Loucy (cell line): ENCODE data around the gene PRAC2.

Source experiments
- H2AFZ ChIP-seq: fragments of 200-600 bp; sonication (generic); 2 replicates; pipeline ENCODE4 v1.6.0; 2016; ENCODE audit warnings: antibody characterized with exemption, mild to moderate bottlenecking, low read length, moderate library complexity
- H3F3A ChIP-seq: fragments of 200-600 bp; 2 replicates; pipeline ENCODE4 v1.6.0; 2016; ENCODE audit warnings: antibody characterized with exemption, low read depth, mild to moderate bottlenecking
- H3K27me3 ChIP-seq: fragments of 200-600 bp; sonication (generic); 2 replicates; pipeline ENCODE4 v1.6.1; 2014; ENCODE audit warnings: low read length, mild to moderate bottlenecking; ENCODE audit not compliant: insufficient read depth, poor library complexity, severe bottlenecking
- H3K36me3 ChIP-seq: fragments of 200-600 bp; sonication (generic); 2 replicates; pipeline ENCODE4 v1.6.1; 2016; ENCODE audit warnings: low read length; ENCODE audit not compliant: insufficient read depth
- H3K4me1 ChIP-seq: fragments of 200-600 bp; sonication (generic); 2 replicates; pipeline ENCODE4 v1.5.1; 2014; ENCODE audit warnings: low read length, mild to moderate bottlenecking; ENCODE audit not compliant: insufficient read depth, poor library complexity, severe bottlenecking
- H3K4me2 ChIP-seq: fragments of 200-600 bp; sonication (generic); 2 replicates; pipeline ENCODE4 v1.6.0; 2014; ENCODE audit warnings: antibody characterized with exemption, low read length, low read depth, mild to moderate bottlenecking; ENCODE audit not compliant: poor library complexity, severe bottlenecking
- H3K4me3 ChIP-seq: fragments of 200-600 bp; sonication (generic); 2 replicates; pipeline ENCODE4 v1.5.1; 2014; ENCODE audit warnings: low read length, mild to moderate bottlenecking, mixed read lengths; ENCODE audit not compliant: poor library complexity, severe bottlenecking
- H3K79me2 ChIP-seq: fragments of 200-600 bp; sonication (generic); 2 replicates; pipeline ENCODE4 v1.6.1; 2014; ENCODE audit warnings: low read length; ENCODE audit not compliant: insufficient read depth
- H3K9ac ChIP-seq: fragments of 200-600 bp; sonication (generic); 2 replicates; pipeline ENCODE4 v1.6.0; 2014; ENCODE audit warnings: mild to moderate bottlenecking, low read depth, low read length, moderate library complexity; ENCODE audit not compliant: poor library complexity, severe bottlenecking
- H3K9me2 ChIP-seq: fragments of 200-600 bp; sonication (generic); replicated peaks from 2 replicates; pipeline ENCODE4 v1.6.1; 2016; ENCODE audit warnings: low read depth, low read length, mixed read lengths
- H3K9me3 ChIP-seq: fragments of 200-600 bp; sonication (generic); 2 replicates; pipeline ENCODE4 v1.6.1; 2014; ENCODE audit warnings: mild to moderate bottlenecking, antibody characterized with exemption, low read length, low read depth; ENCODE audit not compliant: insufficient read depth
- H4K20me1 ChIP-seq: fragments of 200-600 bp; sonication (generic); 2 replicates; pipeline ENCODE4 v1.6.0; 2014; ENCODE audit warnings: antibody characterized with exemption, low read length, mild to moderate bottlenecking; ENCODE audit not compliant: insufficient read depth, poor library complexity, severe bottlenecking
- CTCF ChIP-seq: fragments of 200-600 bp; sonication (generic); conservative IDR thresholded peaks from 2 replicates; pipeline ENCODE4 v1.5.1; 2014; ENCODE audit warnings: mild to moderate bottlenecking, antibody characterized with exemption, low read length
- EZH2phosphoT487 ChIP-seq: fragments of 200-600 bp; IDR thresholded peaks from 2 replicates; pipeline ENCODE4 v1.6.1; 2018; ENCODE audit warnings: antibody characterized with exemption, mild to moderate bottlenecking, moderate library complexity, borderline replicate concordance

Gene PRAC2

DNA sequence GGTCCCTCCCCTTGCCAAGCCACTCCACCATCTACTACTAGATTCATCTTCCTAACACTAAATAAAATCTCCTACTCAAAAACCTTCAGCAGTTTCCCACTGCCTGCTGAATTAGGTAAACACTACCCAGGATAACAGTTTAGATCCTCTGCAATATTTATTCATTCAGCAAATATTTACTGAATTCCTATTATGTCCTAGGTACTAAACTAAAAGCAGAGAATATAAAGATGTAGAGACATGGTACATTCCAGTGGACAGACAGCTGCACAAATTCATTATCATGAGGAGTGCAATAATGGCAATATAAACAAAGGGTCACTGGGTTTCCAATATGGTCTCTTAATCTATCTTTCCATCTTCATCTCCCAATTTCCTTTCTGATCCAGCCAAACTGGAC is 36.3 kb downstream of the PRAC2 start:
- H3F3A ChIP-seq = no peaks in the 10 kb centered on the region
- H3K9ac ChIP-seq = no peak overlapping the region
- H3K4me3 ChIP-seq = no peak overlapping the region
- H3K4me1 ChIP-seq = no peaks in the 10 kb centered on the region
- H3K36me3 ChIP-seq = no peaks in the 10 kb centered on the region
- no peak for TF ChIP-seq EZH2phosphoT487
- TF ChIP-seq CTCF = no peak
- H3K4me2 ChIP-seq = no peak overlapping the region
- H4K20me1 ChIP-seq = no peaks in the 10 kb centered on the region
- H3K27me3 ChIP-seq = no peaks in the 10 kb centered on the region
- H2AFZ ChIP-seq = no peak overlapping the region
- no peaks in the 10 kb centered on the region for H3K9me3 ChIP-seq
- no peaks in the 10 kb centered on the region for H3K79me2 ChIP-seq
- H3K9me2 ChIP-seq = no peaks in the 10 kb centered on the region

DNA sequence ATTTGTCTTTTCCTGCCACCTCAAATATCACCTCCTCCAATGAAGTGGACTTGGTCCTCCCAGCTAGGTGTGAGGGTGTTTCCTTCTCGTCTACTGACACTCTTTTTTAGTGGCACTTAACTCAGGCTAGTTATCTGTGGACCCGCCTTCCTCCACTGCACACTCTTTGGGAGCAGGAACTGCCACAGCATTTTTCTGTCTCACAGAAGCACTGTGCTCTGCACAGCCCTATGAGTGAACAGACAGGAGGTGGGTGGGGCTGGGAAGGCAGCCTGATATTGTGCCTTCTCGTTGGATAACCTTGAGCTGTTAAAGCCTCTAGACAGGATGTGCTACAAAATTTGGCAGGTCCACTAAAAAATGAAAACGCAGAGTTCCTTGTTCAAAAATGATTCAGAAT is 37.4 kb downstream of the PRAC2 start:
- H3F3A ChIP-seq = no peaks in the 10 kb centered on the region
- H3K27me3 ChIP-seq = no peaks in the 10 kb centered on the region
- H3K79me2 ChIP-seq = no peaks in the 10 kb centered on the region
- H3K36me3 ChIP-seq = no peaks in the 10 kb centered on the region
- no peaks in the 10 kb centered on the region for H4K20me1 ChIP-seq
- H3K9me3 ChIP-seq = no peaks in the 10 kb centered on the region
- H3K4me3 ChIP-seq = no peak overlapping the region
- H2AFZ ChIP-seq = no peak overlapping the region
- H3K4me1 ChIP-seq = no peaks in the 10 kb centered on the region
- no peaks in the 10 kb centered on the region for H3K9me2 ChIP-seq
- H3K4me2 ChIP-seq = no peak overlapping the region
- no peak overlapping the region for H3K9ac ChIP-seq
- TF ChIP-seq CTCF = no peak
- no peak for TF ChIP-seq EZH2phosphoT487

DNA sequence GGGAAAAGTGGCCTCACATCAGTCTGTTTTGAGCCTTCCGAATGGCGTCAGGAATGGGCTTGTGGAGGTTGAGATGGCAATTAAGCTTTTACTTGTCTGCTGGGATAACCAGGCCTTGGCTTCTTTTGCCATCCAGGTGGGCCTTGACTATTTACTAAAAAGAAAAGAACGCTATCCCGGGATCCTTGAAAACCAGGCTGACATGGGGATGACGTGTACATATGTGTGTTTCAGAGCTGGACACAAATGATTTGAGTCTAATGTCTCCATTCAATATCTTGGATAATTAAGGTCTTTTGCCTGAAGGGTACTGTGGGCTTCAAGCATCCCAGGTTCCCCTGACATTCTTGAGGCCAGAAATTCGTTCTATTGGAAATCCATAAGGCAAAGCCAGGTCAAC is 38.1 kb downstream of the PRAC2 start:
- no peaks in the 10 kb centered on the region for H3K9me2 ChIP-seq
- H3K4me3 ChIP-seq = no peak overlapping the region
- H3K9ac ChIP-seq = no peak overlapping the region
- no peaks in the 10 kb centered on the region for H3K79me2 ChIP-seq
- H3K4me2 ChIP-seq = no peak overlapping the region
- no peak for TF ChIP-seq EZH2phosphoT487
- no peak for TF ChIP-seq CTCF
- no peaks in the 10 kb centered on the region for H3K27me3 ChIP-seq
- H2AFZ ChIP-seq = no peak overlapping the region
- no peaks in the 10 kb centered on the region for H3F3A ChIP-seq
- H3K4me1 ChIP-seq = no peaks in the 10 kb centered on the region
- no peaks in the 10 kb centered on the region for H3K9me3 ChIP-seq
- no peaks in the 10 kb centered on the region for H3K36me3 ChIP-seq
- H4K20me1 ChIP-seq = no peaks in the 10 kb centered on the region
